DOHH2 (cell line): ENCODE data around the gene ALPI.

Experiments
- H3F3A ChIP-seq: fragments of 200-600 bp; sonication (generic), shearing (Covaris generic); 2 replicates; pipeline ENCODE4 v1.6.0; 2016; ENCODE audit warnings: antibody characterized with exemption, mild to moderate bottlenecking; ENCODE audit not compliant: control insufficient read depth, insufficient read depth
- H3K27ac ChIP-seq: fragments of 200-600 bp; sonication (generic); 2 replicates; pipeline ENCODE4 v1.5.1; 2014; ENCODE audit warnings: low read depth, mild to moderate bottlenecking, low read length, moderate library complexity
- H3K27me3 ChIP-seq: fragments of 200-600 bp; sonication (generic); 2 replicates; pipeline ENCODE4 v1.6.1; 2014; ENCODE audit warnings: mild to moderate bottlenecking, low read length, mixed read lengths; ENCODE audit not compliant: control insufficient read depth
- H3K36me3 ChIP-seq: fragments of 200-600 bp; sonication (generic); 2 replicates; pipeline ENCODE4 v1.6.1; 2014; ENCODE audit warnings: mild to moderate bottlenecking, low read length, moderate library complexity, mixed read lengths; ENCODE audit not compliant: control insufficient read depth
- H3K4me1 ChIP-seq: fragments of 200-600 bp; sonication (generic); 2 replicates; pipeline ENCODE4 v1.6.1; 2014; ENCODE audit warnings: mild to moderate bottlenecking, low read length, mixed read lengths; ENCODE audit not compliant: control insufficient read depth
- H3K4me2 ChIP-seq: fragments of 200-600 bp; sonication (generic); 2 replicates; pipeline ENCODE4 v1.6.0; 2014; ENCODE audit warnings: mild to moderate bottlenecking, low read length, moderate library complexity
- H3K4me3 ChIP-seq: fragments of 200-600 bp; sonication (generic); 2 replicates; pipeline ENCODE4 v1.5.1; 2014; ENCODE audit warnings: mild to moderate bottlenecking, low read length, mixed read lengths
- H3K79me2 ChIP-seq: fragments of 200-600 bp; sonication (generic); 2 replicates; pipeline ENCODE4 v1.6.1; 2014; ENCODE audit warnings: mild to moderate bottlenecking, low read length, mixed read lengths; ENCODE audit not compliant: control insufficient read depth
- H3K9me2 ChIP-seq: fragments of 200-600 bp; sonication (generic); replicated peaks from 2 replicates; pipeline ENCODE4 v1.6.1; 2014; ENCODE audit warnings: mild to moderate bottlenecking, low read length, mixed read lengths; ENCODE audit not compliant: control insufficient read depth
- H3K9me3 ChIP-seq: fragments of 200-600 bp; sonication (generic); 2 replicates; pipeline ENCODE4 v1.6.1; 2014; ENCODE audit warnings: antibody characterized with exemption, low read length, mixed read lengths; ENCODE audit not compliant: control insufficient read depth, insufficient read depth
- H4K20me1 ChIP-seq: fragments of 200-600 bp; sonication (generic); 2 replicates; pipeline ENCODE4 v1.6.0; 2014; ENCODE audit warnings: low read depth, mild to moderate bottlenecking, antibody characterized with exemption, low read length, moderate library complexity; ENCODE audit not compliant: control insufficient read depth, insufficient read depth
- EZH2phosphoT487 ChIP-seq: fragments of 200-600 bp; sonication (generic); IDR thresholded peaks from 2 replicates; pipeline ENCODE4 v1.6.1; 2017; ENCODE audit warnings: borderline replicate concordance, mild to moderate bottlenecking, antibody characterized with exemption, low read length, moderate library complexity, mixed read lengths
- TF ChIP-seq, protein P1 (sequence below): fragments of 200-600 bp; sonication (generic); IDR thresholded peaks from one replicate; pipeline ENCODE4 v1.5.1; 2014; ENCODE audit warnings: antibody characterized with exemption, mild to moderate bottlenecking, low read depth, low read length; ENCODE audit not compliant: poor library complexity, severe bottlenecking

The ALPI gene

GRCh38 chr2:232415138-232415690, 40.7 kb upstream of the ALPI start:
- H3F3A ChIP-seq, result no peaks in the 10 kb centered on the region
- H3K27ac ChIP-seq, result no peak overlapping the region
- no peaks in the 10 kb centered on the region for H4K20me1 ChIP-seq
- no peak overlapping the region for H3K4me3 ChIP-seq
- H3K27me3 ChIP-seq, result peaks cover 23% of the 10 kb centered on the region
- no peaks in the 10 kb centered on the region for H3K79me2 ChIP-seq
- no peaks in the 10 kb centered on the region for H3K36me3 ChIP-seq
- no peaks in the 10 kb centered on the region for H3K4me1 ChIP-seq
- no peak overlapping the region for H3K4me2 ChIP-seq
- H3K9me2 ChIP-seq, result no peaks in the 10 kb centered on the region
- TF ChIP-seq EZH2phosphoT487, result no peak
- TF ChIP-seq, protein P1, sequence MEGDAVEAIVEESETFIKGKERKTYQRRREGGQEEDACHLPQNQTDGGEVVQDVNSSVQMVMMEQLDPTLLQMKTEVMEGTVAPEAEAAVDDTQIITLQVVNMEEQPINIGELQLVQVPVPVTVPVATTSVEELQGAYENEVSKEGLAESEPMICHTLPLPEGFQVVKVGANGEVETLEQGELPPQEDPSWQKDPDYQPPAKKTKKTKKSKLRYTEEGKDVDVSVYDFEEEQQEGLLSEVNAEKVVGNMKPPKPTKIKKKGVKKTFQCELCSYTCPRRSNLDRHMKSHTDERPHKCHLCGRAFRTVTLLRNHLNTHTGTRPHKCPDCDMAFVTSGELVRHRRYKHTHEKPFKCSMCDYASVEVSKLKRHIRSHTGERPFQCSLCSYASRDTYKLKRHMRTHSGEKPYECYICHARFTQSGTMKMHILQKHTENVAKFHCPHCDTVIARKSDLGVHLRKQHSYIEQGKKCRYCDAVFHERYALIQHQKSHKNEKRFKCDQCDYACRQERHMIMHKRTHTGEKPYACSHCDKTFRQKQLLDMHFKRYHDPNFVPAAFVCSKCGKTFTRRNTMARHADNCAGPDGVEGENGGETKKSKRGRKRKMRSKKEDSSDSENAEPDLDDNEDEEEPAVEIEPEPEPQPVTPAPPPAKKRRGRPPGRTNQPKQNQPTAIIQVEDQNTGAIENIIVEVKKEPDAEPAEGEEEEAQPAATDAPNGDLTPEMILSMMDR, result no peak
- no peaks in the 10 kb centered on the region for H3K9me3 ChIP-seq

DNA sequence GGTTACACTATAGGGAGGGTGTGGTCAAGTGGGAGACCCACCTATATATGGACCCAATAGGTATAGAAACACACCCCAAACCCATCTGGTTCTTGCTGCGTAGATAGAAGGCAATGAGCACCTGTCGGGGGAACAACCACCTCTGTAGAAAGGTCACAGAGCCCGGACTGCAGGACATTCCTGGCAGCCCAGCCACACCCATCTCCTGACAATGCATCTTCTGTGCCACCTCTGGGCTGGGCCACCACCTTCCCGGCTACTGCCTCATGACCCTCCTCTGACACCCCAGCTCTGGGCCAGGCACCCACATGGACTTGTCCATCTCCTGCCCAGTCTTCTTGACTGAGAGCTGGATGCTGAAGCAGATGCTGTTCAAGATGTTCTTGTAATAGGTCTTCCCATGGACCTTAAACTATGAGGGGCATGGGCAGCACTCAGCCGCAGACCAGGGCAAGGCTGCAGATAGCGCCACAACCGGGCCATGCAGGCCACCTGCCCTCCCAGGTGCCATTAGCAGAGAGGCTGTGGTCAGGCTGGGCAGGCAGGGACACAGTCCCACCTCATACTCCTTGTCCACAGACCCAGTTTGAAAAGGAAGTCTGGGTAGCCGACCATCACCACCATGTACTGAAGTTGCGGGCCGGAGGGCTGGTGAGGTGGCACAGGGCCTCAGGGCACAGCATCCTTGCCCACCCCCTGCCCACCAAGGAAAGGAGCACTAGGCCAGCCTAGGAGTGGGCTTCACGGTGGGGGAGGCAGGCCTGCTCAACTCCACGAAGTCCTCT, 40.0 kb upstream of the ALPI start:
- peaks cover 27% of the 10 kb centered on the region for H3K27me3 ChIP-seq
- no peaks in the 10 kb centered on the region for H3K9me3 ChIP-seq
- no peak overlapping the region for H3K4me3 ChIP-seq
- no peak overlapping the region for H3K27ac ChIP-seq
- no peaks in the 10 kb centered on the region for H3K9me2 ChIP-seq
- H3K4me2 ChIP-seq, result no peak overlapping the region
- no peak for TF ChIP-seq EZH2phosphoT487
- TF ChIP-seq, protein P1, result no peak
- no peaks in the 10 kb centered on the region for H3F3A ChIP-seq
- H3K36me3 ChIP-seq, result no peaks in the 10 kb centered on the region
- H3K79me2 ChIP-seq, result no peaks in the 10 kb centered on the region
- no peaks in the 10 kb centered on the region for H4K20me1 ChIP-seq
- H3K4me1 ChIP-seq, result no peaks in the 10 kb centered on the region

GRCh38 chr2:232416521-232417470, 39.2 kb upstream of the ALPI start:
- Histone ChIP-seq H4K20me1 (no peaks in the 10 kb centered on the region), H3K4me2 (no peak overlapping the region), H3K4me3 (no peak overlapping the region), H3K27ac (no peak overlapping the region), H3K9me3 (no peaks in the 10 kb centered on the region), H3K36me3 (no peaks in the 10 kb centered on the region), H3K27me3 (peaks cover 27% of the 10 kb centered on the region), H3K79me2 (no peaks in the 10 kb centered on the region), H3F3A (no peaks in the 10 kb centered on the region), H3K9me2 (no peaks in the 10 kb centered on the region), H3K4me1 (no peaks in the 10 kb centered on the region)
- TF ChIP-seq EZH2phosphoT487, result no peak
- TF ChIP-seq, protein P1, result no peak
